Measurements from ENCODE around the gene CMYA5.

DNA sequence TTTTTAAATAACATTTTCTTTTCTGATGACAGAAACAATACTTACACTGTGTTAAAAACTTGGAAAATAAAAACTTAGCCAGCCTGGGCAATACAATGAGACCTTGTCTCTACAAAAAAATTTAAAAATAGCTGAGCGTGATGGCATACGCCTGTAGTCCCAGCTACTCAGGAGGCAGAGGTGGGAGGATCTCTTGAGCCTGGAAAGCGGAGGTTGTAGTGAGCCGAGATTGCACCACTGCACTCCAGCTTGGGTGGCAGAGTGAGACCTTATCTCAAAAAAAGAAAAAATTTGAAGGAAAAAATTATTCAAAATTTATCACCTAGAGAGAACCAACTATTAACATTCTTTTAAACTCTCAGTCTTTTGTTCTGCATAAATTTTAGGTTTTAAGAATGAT, 4.9 kb upstream of the CMYA5 start:
- TF ChIP-seq, protein P1, sequence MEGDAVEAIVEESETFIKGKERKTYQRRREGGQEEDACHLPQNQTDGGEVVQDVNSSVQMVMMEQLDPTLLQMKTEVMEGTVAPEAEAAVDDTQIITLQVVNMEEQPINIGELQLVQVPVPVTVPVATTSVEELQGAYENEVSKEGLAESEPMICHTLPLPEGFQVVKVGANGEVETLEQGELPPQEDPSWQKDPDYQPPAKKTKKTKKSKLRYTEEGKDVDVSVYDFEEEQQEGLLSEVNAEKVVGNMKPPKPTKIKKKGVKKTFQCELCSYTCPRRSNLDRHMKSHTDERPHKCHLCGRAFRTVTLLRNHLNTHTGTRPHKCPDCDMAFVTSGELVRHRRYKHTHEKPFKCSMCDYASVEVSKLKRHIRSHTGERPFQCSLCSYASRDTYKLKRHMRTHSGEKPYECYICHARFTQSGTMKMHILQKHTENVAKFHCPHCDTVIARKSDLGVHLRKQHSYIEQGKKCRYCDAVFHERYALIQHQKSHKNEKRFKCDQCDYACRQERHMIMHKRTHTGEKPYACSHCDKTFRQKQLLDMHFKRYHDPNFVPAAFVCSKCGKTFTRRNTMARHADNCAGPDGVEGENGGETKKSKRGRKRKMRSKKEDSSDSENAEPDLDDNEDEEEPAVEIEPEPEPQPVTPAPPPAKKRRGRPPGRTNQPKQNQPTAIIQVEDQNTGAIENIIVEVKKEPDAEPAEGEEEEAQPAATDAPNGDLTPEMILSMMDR (IDR thresholded peaks at IDR 0.05; ENCODE audit: low read depth, low read length, missing input control), result no peak
- TF ChIP-seq YY1 (IDR thresholded peaks at IDR 0.05) (no peak), NR2F2 (IDR thresholded peaks at IDR 0.05) (no peak)
